NB4 (cell line): ENCODE measurements around the gene TAS2R40.

Experiments used
- DNase-seq: peaks from one replicate; pipeline ENCODE4 v3.0.0; 2010; ENCODE audit warnings: low read depth
- H3K4me3 ChIP-seq: one replicate; pipeline ENCODE4 v1.5.1; 2011; ENCODE audit warnings: mild to moderate bottlenecking, low read depth, low read length, moderate library complexity
- CTCF ChIP-seq: IDR thresholded peaks from one replicate; pipeline ENCODE4 v1.5.1; 2012; ENCODE audit warnings: low read depth, low read length
- MAX ChIP-seq: IDR thresholded peaks from 2 replicates; pipeline ENCODE4 v1.6.1; 2011; ENCODE audit warnings: low read depth, low read length
- MYC ChIP-seq: IDR thresholded peaks from 2 replicates; pipeline ENCODE4 v1.6.1; 2011; ENCODE audit warnings: low read depth, low read length
- POLR2A ChIP-seq: IDR thresholded peaks from 2 replicates; pipeline ENCODE4 v1.6.1; 2011; ENCODE audit warnings: mild to moderate bottlenecking; ENCODE audit not compliant: insufficient read length; ENCODE audit errors: extremely low read depth

TAS2R40 gene

GRCh38 chr7:143245123-143245522 is 23.3 kb downstream of the TAS2R40 start:
- DNase-seq, result peak; percentile 50
- no peak overlapping the region for H3K4me3 ChIP-seq
- TF ChIP-seq POLR2A (no peak), CTCF (no peak), MYC (no peak), MAX (no peak)

DNA sequence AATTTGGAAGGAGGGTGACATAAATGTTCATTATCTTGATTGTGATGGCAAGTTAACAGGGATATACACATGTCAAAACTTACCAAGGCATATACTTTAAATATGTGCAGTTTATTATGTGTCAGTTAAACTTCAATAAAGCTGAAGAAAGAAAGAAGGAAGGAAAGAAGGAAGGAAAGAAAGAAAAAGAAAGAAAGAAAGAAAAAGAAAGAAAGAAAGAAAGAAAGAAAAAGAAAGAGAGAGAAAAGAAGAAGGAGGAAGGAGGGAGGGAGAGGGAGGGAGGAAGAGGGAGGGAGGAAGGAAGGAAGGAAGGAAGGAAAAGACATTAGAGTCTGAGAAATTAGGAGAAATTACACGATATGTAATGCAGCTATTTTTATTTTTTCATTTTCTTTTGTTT is 25.5 kb downstream of the TAS2R40 start:
- DNase-seq, result no peak
- no peak for TF ChIP-seq MYC
- no peak for TF ChIP-seq MAX
- no peak for TF ChIP-seq CTCF
- no peak for TF ChIP-seq POLR2A
- H3K4me3 ChIP-seq, result no peak overlapping the region

DNA sequence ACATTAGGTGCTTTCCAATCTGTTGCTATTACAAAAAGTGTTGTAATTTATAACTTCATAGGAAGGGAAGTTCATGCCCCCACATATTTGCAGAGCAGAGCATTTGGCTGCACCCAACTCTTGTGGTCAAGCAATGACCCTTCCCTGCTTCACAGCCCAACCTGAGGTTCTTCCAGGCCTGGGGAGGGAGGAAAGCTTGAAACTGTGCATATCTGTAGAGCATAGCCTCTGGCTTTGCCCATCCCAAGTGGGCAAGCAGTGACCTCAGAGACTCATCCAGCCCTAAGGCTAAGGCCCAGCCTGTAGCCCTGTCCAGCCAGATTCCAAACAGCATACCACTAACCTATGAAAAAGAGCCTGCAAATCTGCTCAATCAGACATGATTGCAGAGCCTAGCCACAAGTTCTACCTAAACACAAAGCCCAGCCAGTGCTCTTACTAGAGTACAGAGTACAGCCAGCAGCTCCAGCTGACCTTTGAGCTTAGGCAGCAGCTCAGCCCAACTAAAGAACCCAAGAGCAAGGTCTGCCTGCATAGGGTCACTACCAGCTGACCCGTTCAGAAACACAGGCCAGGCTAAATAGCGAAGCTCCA is 27.0 kb downstream of the TAS2R40 start:
- no peak overlapping the region for H3K4me3 ChIP-seq
- peak; percentile 48 for DNase-seq
- TF ChIP-seq CTCF, result no peak
- TF ChIP-seq POLR2A, result no peak
- no peak for TF ChIP-seq MAX
- TF ChIP-seq MYC, result no peak

GRCh38 chr7:143250199-143250598 is 28.4 kb downstream of the TAS2R40 start:
- no peak for TF ChIP-seq MAX
- TF ChIP-seq CTCF, result no peak
- TF ChIP-seq MYC, result no peak
- TF ChIP-seq POLR2A, result no peak
- no peak for DNase-seq
- no peak overlapping the region for H3K4me3 ChIP-seq

DNA sequence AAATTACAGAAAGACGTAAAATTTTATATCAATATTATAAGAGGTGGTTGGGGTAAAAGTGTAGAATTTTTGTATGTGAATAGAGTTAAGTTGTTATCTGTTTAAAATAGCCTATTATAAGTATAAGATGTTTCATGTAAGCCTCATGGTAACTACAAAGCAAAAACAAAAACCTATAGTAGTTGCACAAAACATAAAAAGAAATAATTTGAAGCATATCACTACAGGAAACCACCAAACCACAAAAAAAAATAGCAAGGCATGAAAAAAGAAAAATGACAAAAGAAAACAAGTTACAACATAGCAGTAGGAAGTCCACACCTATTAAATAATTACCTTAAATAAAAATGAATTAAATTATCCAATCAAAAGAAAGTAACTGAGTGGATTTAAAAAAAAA is 29.0 kb downstream of the TAS2R40 start:
- no peak overlapping the region for H3K4me3 ChIP-seq
- peak; percentile 34 for DNase-seq
- TF ChIP-seq MYC (no peak), MAX (no peak), CTCF (no peak), POLR2A (no peak)
